Measurements from ENCODE around the gene FFAR3.

FFAR3 gene, protein sequence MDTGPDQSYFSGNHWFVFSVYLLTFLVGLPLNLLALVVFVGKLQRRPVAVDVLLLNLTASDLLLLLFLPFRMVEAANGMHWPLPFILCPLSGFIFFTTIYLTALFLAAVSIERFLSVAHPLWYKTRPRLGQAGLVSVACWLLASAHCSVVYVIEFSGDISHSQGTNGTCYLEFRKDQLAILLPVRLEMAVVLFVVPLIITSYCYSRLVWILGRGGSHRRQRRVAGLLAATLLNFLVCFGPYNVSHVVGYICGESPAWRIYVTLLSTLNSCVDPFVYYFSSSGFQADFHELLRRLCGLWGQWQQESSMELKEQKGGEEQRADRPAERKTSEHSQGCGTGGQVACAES

DNA sequence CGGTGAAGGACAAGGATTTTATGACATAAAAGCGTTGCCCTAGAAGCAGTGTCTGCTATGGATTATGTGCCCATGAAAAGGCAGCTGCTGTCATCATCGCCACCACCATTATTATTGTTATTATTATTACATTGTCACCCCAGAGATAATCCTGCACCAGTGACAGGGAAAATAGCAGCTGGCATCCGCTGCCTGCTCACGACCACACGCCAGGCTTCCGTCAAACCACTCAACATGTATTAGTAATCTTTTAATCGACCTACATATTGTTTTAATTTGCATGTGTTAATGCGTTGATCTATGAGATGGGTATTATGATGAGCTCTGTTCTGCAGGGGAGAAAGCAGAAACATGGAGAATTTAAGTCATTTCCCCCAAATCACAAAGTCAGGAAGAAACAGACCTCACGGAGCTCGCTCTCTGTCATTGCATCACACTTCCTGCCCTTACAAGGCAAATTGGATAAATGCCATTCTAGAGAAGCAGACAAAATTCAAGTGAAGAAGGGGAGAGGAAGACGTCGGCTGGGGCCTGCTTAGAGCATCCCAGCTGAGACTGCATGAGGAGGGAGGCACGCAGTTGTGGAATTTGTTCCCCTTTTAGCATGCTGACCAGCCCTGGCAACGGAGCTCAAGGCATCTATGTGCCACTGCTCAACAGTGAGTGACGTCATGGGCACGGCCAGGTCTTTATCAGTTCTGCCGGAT lies at the start of gene FFAR3:
FFAR3 (plus strand) TSS at position 594 of the 707 bp plus-strand sequence. CDS start 431 bp downstream, outside the sequence.
- no peak for DNase-seq

DNA sequence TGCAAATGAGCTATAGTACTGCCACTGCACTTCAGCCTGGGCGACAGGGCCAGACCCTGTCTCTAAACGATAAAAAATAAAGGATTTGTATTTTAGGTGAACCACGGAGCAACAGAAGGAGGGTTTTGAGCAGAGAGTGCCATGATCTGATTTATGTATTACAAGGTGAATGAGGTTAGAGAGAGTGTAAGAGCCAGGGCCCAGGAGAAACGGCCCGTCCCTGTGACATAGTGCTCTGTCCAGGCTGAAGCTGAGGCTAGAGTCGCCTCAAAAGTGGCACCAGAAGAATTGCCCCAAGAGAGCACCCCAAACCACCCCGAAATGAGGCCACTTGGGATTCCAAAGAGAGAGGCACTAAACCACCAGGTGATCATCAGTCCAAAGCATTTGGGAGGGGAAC lies 49.4 kb upstream of the FFAR3 start:
- no peak for DNase-seq

DNA sequence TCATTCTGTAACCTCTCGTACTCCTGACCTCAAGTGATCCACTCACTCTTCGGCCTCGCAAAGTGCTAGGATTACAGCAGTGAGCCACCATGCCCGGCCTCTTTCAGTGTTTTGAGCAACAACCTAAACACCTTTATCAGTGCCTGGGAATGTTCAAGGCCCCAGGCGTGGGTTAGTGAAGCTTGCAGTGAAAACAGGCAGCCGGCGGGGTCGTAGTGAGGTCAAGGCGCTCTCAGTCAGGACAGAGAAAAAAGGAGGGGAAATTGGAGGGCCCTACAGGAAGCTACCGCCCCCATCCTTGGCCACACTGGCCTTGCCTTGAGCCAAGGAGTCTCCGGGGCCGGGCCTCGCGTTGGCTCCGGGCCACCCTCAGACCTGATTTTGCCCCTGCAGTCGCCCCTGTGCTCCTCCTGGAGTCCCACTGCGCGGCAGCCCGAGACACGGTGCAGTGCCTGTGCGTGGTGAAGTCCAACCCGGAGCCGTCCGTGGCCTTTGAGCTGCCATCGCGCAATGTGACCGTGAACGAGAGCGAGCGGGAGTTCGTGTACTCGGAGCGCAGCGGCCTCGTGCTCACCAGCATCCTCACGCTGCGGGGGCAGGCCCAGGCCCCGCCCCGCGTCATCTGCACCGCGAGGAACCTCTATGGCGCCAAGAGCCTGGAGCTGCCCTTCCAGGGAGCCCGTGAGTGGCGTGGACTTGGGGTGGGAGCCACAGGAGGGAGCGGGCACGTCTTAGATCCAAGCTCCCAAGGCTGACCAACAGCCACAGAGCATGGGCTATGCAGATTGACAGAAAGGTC lies 48.6 kb upstream of the FFAR3 start:
- no peak for DNase-seq

DNA sequence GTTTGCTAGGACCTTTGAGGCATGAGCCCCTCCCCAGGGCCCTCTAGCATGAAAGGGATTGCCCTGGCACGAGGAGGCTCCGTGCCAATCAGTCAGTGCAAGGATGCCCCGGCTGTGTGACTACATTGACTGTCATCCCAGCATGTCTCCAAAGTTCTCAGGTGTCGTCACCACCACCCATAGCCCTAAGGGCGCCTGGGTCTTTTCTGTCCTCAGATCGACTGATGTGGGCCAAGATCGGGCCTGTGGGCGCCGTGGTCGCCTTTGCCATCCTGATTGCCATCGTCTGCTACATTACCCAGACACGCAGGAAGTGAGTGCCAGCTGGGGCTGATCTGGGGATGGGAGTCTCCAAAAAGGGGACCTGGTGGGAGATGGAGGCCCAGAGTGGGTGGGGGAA lies 47.9 kb upstream of the FFAR3 start:
- no peak for DNase-seq

DNA sequence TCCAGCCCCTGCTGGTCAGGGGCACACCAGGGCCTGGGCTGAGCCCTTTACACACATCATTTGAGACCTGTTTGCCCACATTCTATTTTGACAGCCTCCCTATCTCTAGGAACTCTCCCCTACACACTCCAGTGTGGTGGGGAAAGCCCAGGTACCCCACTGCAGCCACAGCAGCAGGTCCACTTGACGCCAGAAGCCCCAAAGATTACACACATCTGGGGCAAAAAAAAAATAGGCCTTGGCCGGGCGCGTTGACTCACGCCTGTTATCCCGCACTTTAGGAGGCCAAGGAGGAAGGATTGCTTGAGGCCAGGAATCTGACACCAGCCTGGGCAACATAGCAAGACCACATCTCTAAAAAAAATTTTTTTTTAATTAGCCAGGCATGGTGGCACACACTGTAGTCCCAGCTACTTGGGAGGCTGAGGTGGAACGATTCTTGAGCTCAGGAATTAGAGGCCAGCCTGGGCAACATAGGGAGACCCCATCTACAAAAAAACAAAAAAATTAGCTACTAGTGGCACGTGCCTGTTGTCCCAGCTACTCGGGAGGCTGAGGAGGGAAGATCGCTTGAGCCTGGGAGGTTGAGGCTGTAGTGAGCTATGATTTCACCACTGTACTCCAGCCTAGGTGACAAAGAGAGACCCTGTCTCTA lies 47.3 kb upstream of the FFAR3 start:
- DNase-seq, result no peak

DNA sequence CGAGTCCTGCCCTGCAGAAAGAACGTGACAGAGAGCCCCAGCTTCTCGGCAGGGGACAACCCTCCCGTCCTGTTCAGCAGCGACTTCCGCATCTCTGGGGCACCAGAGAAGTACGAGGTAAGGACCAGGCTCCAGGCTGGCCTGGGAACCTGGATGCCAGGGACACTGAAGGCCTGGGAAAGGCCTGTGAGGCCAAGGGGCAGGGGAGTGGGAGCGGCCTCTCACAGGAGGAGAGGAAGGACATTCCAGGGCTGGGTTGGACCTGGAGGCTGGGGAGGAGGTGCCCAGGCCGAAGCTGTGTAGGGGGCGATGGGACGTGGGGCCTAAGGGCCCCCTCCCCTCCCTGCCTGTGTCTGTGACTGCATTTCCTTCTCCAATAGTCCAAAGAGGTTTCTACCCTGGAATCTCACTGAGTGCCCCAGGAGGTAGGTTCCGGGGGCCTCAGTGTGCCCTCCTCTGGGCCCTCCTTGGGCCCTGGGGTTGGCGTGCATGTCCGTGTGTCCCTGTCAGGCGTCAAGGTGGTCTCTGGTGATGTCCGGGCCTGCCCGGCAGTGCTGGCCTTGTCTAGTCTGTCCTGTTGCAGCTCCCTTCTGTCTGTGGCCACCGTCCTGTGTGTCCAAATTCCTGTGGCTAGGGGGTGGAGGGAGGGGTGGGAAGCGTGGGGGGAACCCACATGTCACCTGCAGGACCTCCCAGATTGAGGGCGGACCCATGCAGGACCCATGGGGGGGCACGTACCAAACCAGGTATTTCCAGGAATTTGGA lies 46.2 kb upstream of the FFAR3 start:
- DNase-seq, result no peak

DNA sequence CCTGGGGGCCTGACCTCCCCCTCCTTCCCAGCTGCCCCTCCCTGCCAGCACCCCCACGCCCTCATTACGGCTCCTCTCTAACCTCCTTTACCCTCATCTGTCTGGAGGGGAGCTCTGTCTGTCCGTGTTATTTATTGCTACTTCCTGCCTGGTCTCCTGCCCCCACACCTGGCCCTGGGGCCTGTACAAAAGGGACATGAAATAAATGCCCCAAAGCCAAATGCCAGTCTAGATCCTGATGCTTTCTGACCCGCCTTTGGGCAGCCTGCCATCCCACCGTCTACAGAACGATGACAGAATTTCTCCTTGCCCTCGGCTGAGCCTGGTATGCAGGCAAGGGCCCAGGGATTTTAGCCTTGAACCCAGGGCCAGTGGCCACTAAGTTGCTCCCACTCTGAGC lies 44.7 kb upstream of the FFAR3 start:
- DNase-seq, result no peak

DNA sequence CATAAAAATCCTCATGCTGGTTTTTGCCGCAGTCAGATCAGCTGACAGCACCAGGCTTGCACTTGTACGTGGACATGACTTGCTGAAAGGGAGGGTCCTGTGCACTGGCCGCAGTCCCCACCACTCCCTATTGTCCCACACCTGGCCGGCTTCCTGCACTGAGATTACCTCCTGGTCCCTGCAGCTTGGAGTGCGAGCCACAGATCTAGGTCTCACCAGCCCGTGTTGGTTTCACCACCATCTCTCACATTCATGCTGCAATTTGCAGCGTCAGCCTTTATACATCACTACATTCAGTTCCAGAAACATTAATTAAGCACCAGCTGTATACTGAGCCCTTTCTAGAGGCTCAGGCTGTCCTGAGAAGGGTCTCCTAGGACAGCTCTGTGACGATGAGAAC lies 44.2 kb upstream of the FFAR3 start:
- DNase-seq, result no peak

DNA sequence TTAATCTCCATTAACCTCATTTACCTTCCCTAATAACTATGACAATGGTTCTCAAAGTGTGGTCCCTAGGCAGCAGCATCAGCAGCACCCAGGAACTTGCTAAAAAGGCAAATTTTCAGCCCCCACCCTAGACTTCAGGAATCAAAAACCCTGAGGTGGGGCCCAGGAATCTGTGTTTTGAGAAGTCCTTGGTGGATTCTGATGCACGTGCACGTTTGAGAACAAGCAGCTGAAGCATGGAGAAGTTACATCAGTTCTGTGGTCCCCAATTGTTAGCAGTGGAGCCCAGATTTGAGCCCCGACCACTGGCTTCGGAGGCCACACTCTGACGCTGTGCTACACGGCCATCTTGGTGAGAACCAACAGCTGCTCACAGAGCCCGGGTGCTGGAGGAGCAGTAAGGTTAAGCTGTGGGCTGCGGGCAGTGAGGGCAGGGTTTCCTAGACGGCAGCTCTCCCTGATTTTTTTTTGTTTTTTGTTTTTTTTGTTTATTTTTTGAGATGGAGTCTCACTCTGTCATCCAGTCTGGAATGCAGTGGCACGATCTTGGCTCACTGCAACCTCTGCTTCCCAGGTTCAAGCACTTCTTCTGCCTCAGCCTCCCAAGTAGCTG lies 43.3 kb upstream of the FFAR3 start:
- no peak for DNase-seq

DNA sequence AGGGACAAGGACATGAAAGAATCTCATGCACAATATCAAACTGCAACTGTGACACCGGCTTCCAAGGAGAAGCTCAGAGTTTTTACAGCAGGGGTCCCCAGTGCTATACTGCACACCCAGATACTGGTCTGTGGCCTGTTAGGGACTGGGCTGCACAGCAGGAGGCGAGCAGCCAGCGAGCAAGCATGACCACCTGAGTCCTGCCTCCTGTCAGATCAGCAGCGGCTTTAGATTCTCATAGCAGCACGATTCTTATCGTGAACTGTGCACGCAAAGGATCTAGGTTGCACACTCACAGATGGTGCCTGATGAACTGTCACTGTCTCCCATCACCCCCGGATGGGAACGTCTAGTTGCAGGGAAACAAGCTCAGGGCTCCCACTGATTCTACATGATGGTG lies 42.4 kb upstream of the FFAR3 start:
- no peak for DNase-seq

DNA sequence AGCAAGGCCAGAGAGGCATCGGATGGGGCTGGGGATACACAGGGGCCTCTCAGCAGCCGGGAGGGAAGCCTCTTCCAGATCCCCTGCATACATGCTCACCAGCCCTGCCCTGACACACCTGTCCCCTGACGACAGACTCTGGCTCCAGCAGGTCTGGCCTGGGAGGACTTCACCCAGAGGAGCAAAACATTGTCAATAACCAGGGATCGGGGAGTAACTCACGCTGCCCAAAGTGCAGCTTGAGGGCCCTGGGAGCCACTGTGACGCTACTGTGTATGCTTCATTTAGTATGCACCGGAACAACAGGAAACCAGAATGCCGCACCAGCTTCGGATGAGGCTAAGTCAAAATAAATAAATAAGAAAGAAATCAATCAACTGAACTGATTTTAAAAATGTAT lies 41.7 kb upstream of the FFAR3 start:
- no peak for DNase-seq

DNA sequence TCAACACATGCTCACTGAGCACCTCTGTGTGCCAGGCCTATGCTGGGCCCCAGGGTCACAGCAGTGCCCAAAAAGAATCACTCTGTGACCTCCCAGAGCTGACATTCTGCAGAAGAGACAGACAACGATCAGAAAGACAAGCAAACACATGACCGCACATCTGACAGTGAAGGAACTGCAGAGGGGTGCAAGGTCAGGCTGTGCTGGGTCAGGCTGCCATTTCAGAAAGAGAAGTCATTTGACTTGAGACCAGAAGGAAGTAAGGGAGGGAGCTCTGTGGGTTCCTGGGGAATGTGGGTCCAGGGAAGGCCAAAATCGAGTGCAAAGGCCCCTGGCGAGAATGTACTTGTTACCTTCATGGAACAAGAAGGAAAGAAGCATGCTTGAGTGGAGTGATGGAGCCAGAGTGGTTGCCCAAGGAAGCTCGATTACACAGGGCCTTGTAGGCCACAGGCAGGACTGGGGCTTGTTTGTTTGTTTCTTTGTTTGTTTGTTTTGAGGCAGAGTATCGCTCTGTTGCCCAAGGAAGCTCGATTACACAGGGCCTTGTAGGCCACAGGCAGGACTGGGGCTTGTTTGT lies 40.7 kb upstream of the FFAR3 start:
- no peak for DNase-seq

DNA sequence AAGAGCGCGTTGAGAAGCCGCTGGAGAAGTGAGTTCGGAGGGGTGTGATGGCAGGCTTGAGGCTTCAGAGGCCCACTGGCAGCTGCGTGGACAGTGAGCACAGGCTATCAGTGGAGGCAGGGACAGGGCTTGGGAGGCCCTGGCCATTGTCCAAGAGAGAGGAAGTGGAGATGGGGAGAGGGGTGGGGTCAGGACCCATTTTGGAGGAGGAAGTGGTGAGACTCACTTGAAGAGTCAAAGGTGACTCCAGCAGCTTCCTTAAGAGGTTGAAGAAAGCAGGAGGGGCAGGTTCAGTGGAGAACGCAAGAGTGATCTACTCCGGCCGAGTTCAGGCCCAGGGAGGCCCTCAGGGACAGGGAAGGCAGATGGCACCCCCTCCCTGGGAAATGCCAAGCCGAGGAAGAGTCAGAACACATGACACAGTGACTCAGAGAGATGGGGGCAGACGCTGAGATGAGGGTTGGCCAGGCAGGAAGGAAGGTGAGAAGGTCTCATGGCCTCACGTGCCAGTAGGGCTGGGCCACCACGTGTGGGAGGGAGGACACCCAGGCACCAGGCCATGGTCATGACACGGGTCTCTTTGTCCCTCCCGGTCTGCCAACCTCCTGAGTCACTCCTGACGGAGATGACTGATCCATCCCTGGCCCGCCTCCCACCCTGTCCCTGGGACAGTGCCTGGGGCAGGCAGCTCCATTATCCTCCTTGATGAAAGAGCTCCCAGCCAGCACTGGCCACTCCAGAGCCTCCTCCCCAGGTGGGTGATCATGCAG lies 39.4 kb upstream of the FFAR3 start:
- DNase-seq, result no peak

DNA sequence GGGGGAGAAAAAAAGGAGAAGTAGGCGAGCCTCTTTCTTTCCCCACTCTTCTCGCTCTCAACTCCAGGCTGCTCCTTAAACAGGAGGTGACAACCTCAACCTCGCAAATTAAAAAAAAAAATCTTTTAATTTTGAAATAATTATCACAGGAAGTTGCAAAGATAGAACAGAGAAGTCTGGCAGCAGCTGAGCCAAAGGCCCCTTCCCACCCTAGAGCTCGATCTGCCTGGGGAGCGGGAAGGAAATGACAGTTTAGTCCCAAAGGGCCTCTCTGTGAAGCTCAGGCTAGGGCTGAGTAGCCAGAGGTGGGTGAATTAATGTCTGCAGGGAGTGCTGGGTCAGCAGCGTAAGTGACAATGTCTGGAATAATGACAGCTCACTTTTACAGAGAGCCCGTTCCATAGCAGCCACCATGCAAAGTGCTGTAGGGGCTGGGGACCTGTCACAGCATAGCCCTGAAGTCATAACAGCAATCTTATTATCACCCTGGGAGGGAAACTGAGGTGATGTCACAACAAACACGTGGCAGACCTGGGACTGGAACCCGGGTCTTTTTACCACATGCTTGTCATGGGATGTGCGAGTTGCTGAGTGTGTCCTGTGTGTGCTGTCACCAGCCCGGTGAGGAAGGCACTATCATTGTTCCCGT lies 38.1 kb upstream of the FFAR3 start:
- DNase-seq, result no peak

DNA sequence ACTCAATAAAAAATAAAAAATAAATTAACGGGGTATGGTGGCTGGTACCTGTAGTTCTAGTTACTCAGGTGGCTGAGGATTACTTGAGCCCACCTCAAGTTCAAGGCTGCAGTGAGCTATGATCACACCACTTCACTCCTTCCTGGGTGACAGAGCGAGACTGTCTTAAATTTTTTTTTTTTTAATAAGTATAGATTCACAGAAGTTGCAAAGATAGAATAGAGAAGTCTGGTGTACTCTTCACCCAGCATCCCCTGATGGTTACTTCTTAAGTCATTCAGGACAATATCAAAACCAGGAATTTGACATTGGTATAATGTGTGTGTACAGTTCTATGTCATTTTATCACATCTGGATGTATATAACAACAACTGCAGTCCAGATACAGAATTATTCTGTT lies 37.0 kb upstream of the FFAR3 start:
- DNase-seq, result no peak

DNA sequence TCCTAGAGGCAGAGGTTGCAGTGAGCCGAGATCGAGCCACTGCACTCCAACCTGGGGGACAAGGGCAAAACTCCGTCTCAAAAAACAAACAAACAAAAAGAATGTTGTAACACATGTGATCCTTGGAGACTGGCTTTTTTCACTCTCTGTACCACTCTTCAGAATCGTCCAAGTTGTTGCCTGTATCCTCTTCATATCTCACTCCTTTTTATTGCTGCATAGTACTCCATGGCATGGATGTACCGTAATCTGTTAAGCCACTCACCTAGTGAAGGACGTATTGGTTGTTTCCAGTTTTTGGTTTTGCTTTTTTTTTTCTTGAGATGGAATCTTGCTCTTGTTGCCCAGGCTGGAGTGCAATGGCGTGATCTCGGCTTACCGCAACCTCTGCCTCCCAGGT lies 36.2 kb upstream of the FFAR3 start:
- no peak for DNase-seq

DNA sequence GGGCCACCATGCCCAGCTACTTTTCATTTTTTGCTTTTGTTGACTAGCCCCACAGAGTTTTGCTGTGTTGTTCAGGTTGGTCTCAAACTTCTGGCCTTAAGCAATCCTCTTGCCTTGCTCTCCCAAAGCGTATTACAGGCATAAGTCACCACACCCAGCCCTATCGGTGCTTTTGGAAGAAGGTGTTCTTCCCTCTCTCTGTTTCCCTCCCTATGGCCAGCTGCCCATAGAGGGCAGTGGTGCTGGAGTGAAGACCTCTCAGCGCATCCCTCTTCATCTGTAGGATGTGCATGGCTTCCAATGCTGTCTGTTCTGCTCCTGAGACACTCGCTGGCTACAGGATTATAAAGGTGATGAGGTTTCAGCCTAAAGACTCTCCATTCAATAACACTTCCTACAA lies 30.6 kb upstream of the FFAR3 start:
- DNase-seq, result no peak

DNA sequence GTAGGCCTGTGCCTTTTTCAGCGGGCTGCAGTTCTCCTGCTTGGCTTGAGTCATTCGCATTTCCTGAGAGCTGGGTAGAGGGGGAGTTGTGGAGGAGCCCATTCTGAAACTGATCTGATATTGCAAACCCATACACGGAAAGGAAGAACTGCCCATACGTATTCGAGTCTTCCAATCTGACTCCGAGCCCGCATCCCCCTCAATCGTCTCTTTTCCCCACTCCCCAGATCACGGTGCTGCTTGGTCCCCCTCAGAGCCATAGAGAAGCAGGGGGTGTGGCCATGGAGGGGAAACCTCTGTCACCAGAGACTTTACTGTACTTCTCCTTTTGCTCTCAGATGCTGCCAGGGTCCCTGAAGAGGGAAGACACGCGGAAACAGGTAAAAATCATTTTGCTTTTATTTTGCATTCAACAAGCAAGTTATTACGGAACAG lies 29.4 kb upstream of the FFAR3 start, which contains the start of gene CD22:
CD22 (plus strand) TSS at position 337 of the 435 bp plus-strand sequence. CDS start 2,854 bp downstream, outside the sequence.
- DNase-seq, result no peak

DNA sequence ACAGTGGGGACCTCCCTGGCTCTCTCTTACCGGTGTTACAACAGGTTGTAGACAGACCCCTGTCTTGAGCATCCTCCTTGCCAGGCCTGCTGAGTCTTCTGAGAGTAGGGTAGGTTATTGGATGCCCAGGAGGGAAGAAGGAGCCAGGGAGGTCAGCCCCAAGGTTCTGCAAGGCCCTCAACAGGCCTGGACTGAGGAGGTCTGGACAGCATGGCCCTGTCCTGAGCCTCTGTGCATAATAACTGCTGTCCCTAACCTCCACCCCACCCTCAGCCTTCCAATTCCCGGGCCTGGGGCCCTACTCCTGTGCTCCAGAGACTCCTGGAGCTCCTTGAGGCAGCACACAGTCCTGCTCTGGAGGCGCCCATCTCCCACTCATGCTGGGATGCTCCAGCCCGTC lies 28.9 kb upstream of the FFAR3 start:
- no peak for DNase-seq

DNA sequence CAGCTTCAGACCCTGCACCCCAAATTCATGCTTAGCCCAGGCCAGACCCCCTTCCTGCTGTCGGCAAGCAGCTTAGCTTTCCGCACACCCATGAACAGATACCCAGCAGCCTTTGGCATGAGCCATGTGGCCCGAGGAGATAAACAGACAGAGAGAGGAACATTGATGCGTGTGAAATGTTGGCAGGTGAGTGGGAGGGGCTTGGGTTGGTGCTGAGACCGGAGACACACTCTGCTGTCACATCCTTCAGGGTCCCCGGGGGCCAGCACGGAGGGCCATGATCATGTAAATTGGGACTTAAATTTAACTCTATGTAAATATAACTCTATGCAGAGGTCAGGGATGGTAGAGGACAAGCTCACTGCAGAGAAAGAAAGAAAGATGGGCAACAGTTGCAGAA lies 27.8 kb upstream of the FFAR3 start:
- no peak for DNase-seq
